ENCODE measurements around the gene TEX53.

The TEX53 gene

GRCh38 chr9:114606597-114607207, 50.9 kb downstream of the TEX53 start:
- no peak for DNase-seq (ENCODE audit: low read depth in 2 of 2)
